Liver (tissue), 9 donors: ENCODE data around the gene DSTYK. TPM values are rescaled to one million over a fixed set of nuclear protein-coding genes. Genes with fewer than 3 reads are reported as not detected.

Source experiments
- DNase-seq: peaks from one replicate; pipeline ENCODE4 v3.0.0-alpha.2; 2017; ENCODE audit warnings: low spot score
- H3K27ac ChIP-seq, 2 donors: one replicate each; pipeline ENCODE4 v1.7.0; 2013; ENCODE audit warnings: inconsistent platforms in 2 of 2, low read length in 2 of 2, control low read depth in 1 of 2, low read depth in 1 of 2, mild to moderate bottlenecking in 1 of 2
- H3K27me3 ChIP-seq, 4 donors: one replicate each; pipeline versions ENCODE4 v1.6.1 to v1.7.0; 2013; ENCODE audit warnings: low read length in 3 of 4, inconsistent platforms in 1 of 4, mild to moderate bottlenecking in 1 of 4, moderate library complexity in 1 of 4; ENCODE audit not compliant: control insufficient read depth in 4 of 4, insufficient read depth in 4 of 4
- H3K36me3 ChIP-seq, 4 donors: one replicate each; pipeline versions ENCODE4 v1.6.1 to v1.7.0; 2013; ENCODE audit warnings: low read length in 3 of 4, mild to moderate bottlenecking in 3 of 4, low read depth in 1 of 4, moderate library complexity in 1 of 4; ENCODE audit not compliant: control insufficient read depth in 4 of 4, insufficient read depth in 3 of 4
- H3K4me1 ChIP-seq, 4 donors: one replicate each; pipeline versions ENCODE4 v1.6.1 to v1.7.0; 2013; ENCODE audit warnings: low read length in 3 of 4, mild to moderate bottlenecking in 3 of 4, moderate library complexity in 1 of 4; ENCODE audit not compliant: control insufficient read depth in 4 of 4, insufficient read depth in 4 of 4
- H3K4me3 ChIP-seq, 3 donors: one replicate each; pipeline versions ENCODE4 v1.6.1 to v1.7.0; 2013; ENCODE audit warnings: low read length in 3 of 3, control low read depth in 1 of 3, low read depth in 1 of 3, mild to moderate bottlenecking in 1 of 3
- H3K9ac ChIP-seq, 2 donors: one replicate each; pipeline ENCODE4 v1.7.0; 2013; ENCODE audit warnings: low read length in 2 of 2, mild to moderate bottlenecking in 2 of 2, moderate library complexity in 2 of 2, control low read depth in 1 of 2, low read depth in 1 of 2
- H3K9me3 ChIP-seq, 4 donors: one replicate each; pipeline versions ENCODE4 v1.6.1 to v1.7.0; 2013; ENCODE audit warnings: low read length in 3 of 4; ENCODE audit not compliant: control insufficient read depth in 4 of 4
- ATF3 ChIP-seq: IDR thresholded peaks from 2 replicates; pipeline ENCODE4 v1.6.1; 2016; ENCODE audit warnings: antibody characterized with exemption
- FOXA2 ChIP-seq: IDR thresholded peaks from 2 replicates; pipeline ENCODE4 v1.6.1; 2016; ENCODE audit warnings: antibody characterized with exemption
- GABPA ChIP-seq, 2 donors: IDR thresholded peaks in 1 of 2; conservative IDR thresholded peaks in 1 of 2; 2 replicates each; pipeline ENCODE4 v1.6.1; 2016; ENCODE audit warnings: antibody characterized with exemption in 2 of 2, mild to moderate bottlenecking in 1 of 2, moderate library complexity in 1 of 2
- HNF4A ChIP-seq, 2 donors: conservative IDR thresholded peaks; 2 replicates each; pipeline ENCODE4 v1.6.1; 2016; ENCODE audit warnings: antibody characterized with exemption in 2 of 2, mild to moderate bottlenecking in 2 of 2
- HNF4G ChIP-seq: IDR thresholded peaks from 2 replicates; pipeline ENCODE4 v1.6.1; 2016; ENCODE audit warnings: antibody characterized with exemption
- JUND ChIP-seq, 2 donors: IDR thresholded peaks; 2 replicates each; pipeline ENCODE4 v1.6.1; 2016; ENCODE audit warnings: antibody characterized with exemption in 2 of 2
- RAD21 ChIP-seq, 2 donors: IDR thresholded peaks; 2 replicates each; pipeline ENCODE4 v1.6.1; 2016; ENCODE audit warnings: antibody characterized with exemption in 2 of 2, mild to moderate bottlenecking in 2 of 2
- RXRA ChIP-seq, 2 donors: IDR thresholded peaks; 2 replicates each; pipeline ENCODE4 v1.6.1; 2017 to 2018; ENCODE audit warnings: antibody characterized with exemption in 2 of 2, mild to moderate bottlenecking in 1 of 2
- SP1 ChIP-seq: IDR thresholded peaks from 2 replicates; pipeline ENCODE4 v1.6.1; 2018; ENCODE audit warnings: antibody characterized with exemption, mild to moderate bottlenecking
- ZBTB33 ChIP-seq: IDR thresholded peaks from 2 replicates; pipeline ENCODE4 v1.6.1; 2016; ENCODE audit warnings: antibody characterized with exemption
- WGBS: extraction: QIAGEN DNeasy Blood & Tissue Kit; methylation state at CpG from one replicate; pipeline ENCODE4 v1.1.7; 2013; 5-methylcytosine and 5-hydroxymethylcytosine counted together
- polyA plus RNA-seq, 2 donors: library from polyadenylated mRNA; stranded (reverse) in 1 of 2; unstranded in 1 of 2; fragments of 200-250 nt in 1 of 2; fragments of >200 nt in 1 of 2; fragmentation: Nextera tagmentation in 1 of 2; extraction: Ambion mirVana in 1 of 2; gene quantifications; one replicate each; pipeline versions ENCODE4 v1.2.1 to v1.2.3, GENCODE V29; 2013 to 2015
- total RNA-seq, 2 donors: library from RNA; depleted of rRNA; stranded (reverse); fragments of >200 nt; gene quantifications; one replicate each; pipeline ENCODE4 v1.2.3, GENCODE V29; 2014
- TF ChIP-seq, protein P1 (sequence below): IDR thresholded peaks from 2 replicates; pipeline ENCODE4 v1.6.1; 2016; ENCODE audit warnings: antibody characterized with exemption, mild to moderate bottlenecking
- TF ChIP-seq, protein P2 (sequence below): IDR thresholded peaks from 2 replicates; pipeline ENCODE4 v1.6.1; 2016; ENCODE audit warnings: antibody characterized with exemption
- donor health status: healthy.
- donor health status: healthy.
- donor health status: healthy.
- donor health status: healthy.
- donor health status: healthy.

The DSTYK gene
- total and polyA plus RNA-seq, 4 donors = 1.5 to 9.9 (median 3.0) TPM

- Histone ChIP-seq H3K36me3 (no peaks in the 10 kb centered on the region), H3K4me3 (no peak overlapping the region), H3K27me3 (no peaks in the 10 kb centered on the region), H3K9me3 (no peaks in the 10 kb centered on the region), H3K9ac (no peak overlapping the region), H3K27ac (no peak overlapping the region), H3K4me1 (no peaks in the 10 kb centered on the region)
- TF ChIP-seq RXRA (IDR thresholded peaks at IDR 0.05) (no peak), FOXA2 (no peak), RAD21 (IDR thresholded peaks at IDR 0.05) (no peak)
- TF ChIP-seq, protein P1, sequence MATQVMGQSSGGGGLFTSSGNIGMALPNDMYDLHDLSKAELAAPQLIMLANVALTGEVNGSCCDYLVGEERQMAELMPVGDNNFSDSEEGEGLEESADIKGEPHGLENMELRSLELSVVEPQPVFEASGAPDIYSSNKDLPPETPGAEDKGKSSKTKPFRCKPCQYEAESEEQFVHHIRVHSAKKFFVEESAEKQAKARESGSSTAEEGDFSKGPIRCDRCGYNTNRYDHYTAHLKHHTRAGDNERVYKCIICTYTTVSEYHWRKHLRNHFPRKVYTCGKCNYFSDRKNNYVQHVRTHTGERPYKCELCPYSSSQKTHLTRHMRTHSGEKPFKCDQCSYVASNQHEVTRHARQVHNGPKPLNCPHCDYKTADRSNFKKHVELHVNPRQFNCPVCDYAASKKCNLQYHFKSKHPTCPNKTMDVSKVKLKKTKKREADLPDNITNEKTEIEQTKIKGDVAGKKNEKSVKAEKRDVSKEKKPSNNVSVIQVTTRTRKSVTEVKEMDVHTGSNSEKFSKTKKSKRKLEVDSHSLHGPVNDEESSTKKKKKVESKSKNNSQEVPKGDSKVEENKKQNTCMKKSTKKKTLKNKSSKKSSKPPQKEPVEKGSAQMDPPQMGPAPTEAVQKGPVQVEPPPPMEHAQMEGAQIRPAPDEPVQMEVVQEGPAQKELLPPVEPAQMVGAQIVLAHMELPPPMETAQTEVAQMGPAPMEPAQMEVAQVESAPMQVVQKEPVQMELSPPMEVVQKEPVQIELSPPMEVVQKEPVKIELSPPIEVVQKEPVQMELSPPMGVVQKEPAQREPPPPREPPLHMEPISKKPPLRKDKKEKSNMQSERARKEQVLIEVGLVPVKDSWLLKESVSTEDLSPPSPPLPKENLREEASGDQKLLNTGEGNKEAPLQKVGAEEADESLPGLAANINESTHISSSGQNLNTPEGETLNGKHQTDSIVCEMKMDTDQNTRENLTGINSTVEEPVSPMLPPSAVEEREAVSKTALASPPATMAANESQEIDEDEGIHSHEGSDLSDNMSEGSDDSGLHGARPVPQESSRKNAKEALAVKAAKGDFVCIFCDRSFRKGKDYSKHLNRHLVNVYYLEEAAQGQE = no peak
- no peak for DNase-seq
These were observed 7.0 kb downstream of the DSTYK start for GRCh38 chr1:205204552-205204951.

- Histone ChIP-seq H3K27ac (no peak overlapping the region), H3K27me3 (no peaks in the 10 kb centered on the region), H3K4me3 (no peak overlapping the region), H3K4me1 (no peaks in the 10 kb centered on the region), H3K9me3 (no peaks in the 10 kb centered on the region), H3K9ac (no peak overlapping the region), H3K36me3 (no peaks in the 10 kb centered on the region)
- TF ChIP-seq HNF4A (conservative IDR thresholded peaks at IDR 0.05) (no peak), RAD21 (IDR thresholded peaks at IDR 0.05) (no peak), RXRA (IDR thresholded peaks at IDR 0.05) (no peak), ZBTB33 (no peak), SP1 (no peak), FOXA2 (no peak), JUND (IDR thresholded peaks at IDR 0.05) (no peak), GABPA (IDR thresholded peaks at IDR 0.05 in 1 of 2, conservative IDR thresholded peaks at IDR 0.05 in 1 of 2) (no peak), HNF4G (no peak), ATF3 (no peak)
- TF ChIP-seq, protein P2, sequence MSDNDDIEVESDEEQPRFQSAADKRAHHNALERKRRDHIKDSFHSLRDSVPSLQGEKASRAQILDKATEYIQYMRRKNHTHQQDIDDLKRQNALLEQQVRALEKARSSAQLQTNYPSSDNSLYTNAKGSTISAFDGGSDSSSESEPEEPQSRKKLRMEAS = no peak
- DNase-seq = no peak
- WGBS = 95% methylated on average over 7 of the region's 7 CpGs
These were observed 11.6 kb downstream of the DSTYK start for GRCh38 chr1:205199931-205200299.
